ENCODE results near the gene NXPE4.
"Not testable (repeated sequence)": the region's sequence is repeated elsewhere in the genome, so short reads cannot be mapped to it uniquely, and the experiment has no call there.

NXPE4 gene

DNA sequence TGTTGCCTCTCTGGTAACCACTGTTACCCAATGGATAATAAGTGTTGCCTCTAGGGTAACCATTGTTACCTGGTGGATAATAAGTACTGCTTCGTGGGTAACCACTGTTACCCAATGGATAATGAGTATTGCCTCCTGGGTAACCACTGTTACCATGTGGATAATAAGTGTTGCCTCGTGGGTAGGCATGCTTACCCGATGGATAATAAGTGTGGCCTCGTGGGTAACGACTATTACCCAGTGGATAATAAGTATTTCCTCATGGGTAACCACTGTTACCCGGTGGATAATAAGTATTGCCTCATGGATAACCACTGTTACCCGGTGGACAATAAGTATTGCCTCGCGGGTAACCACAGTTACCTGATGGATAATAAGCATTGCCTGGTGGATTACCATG, 13.8 kb upstream of the NXPE4 start:
- no peak for DNase-seq

DNA sequence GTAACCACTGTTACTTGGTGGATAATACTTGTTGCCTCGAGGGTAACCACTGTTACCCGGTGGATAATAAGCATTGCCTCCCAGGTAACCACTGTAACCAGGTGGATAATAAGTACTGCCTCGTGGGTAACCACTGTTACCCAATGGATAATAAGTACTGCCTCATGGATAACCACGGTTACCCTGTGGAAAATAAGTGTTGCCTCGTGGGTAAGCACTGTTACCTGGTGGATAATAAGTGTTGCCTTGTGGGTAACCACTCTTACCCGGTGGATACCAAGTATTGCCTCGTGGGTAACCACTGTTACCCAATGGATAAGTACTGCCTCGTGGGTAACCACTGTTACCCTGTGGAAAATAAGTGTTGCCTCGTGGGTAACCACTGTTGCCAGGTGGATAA, 13.0 kb upstream of the NXPE4 start:
- not testable (repeated sequence) for DNase-seq

- no peak for DNase-seq
Observed at GRCh38 chr11:114607753-114608459, 12.3 kb upstream of the NXPE4 start.

DNA sequence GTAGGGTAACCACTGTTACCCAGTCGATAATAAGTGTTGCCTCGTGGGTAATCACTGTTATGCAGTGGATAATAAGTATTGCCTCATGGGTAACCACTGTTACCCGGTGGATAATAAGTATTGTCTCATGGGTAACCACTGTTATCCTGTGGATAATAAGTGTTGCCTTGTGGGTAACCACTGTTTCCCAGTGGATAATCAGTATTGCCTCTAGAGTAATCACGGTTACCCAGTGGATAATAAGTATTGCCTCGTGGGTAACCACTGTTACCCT, 11.2 kb upstream of the NXPE4 start:
- DNase-seq: not testable (repeated sequence)

DNA sequence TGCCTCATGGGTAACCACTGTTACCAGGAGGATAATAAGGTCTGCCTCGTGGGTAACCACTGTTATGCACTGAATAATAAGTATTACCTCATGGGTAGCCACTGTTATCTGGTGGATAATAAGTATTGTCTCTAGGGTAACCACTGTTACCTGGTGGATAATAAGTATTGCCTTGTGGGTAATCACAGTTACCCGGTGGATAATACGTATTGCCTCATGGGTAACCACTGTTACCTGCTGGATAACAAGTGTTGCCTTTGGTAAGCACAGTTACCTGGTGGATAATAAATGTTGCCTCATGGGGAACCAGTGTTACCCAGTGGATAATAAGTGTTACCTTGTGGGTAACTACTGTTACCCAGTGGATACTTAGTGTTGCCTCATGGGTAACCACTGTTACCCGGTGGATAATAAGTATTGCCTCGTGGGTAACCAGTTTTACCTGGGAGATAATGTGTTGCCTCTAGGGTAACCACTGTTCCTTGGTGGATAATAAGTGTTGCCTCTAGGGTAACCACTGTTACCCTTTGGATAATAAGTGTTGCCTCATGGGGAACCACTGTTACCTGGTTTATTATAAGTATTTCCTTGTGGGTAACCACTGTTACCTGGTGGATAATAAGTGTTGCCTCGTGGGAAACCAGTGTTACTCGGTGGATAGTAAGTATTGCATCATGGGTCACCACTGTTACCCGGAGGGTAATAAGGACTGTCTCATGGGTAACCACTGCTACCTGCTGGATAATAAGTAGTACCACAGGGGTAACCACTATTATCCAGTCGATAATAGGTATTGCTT, 10.6 kb upstream of the NXPE4 start:
- no peak for DNase-seq

GRCh38 chr11:114605370-114605769, 9.8 kb upstream of the NXPE4 start:
- no peak for DNase-seq

DNA sequence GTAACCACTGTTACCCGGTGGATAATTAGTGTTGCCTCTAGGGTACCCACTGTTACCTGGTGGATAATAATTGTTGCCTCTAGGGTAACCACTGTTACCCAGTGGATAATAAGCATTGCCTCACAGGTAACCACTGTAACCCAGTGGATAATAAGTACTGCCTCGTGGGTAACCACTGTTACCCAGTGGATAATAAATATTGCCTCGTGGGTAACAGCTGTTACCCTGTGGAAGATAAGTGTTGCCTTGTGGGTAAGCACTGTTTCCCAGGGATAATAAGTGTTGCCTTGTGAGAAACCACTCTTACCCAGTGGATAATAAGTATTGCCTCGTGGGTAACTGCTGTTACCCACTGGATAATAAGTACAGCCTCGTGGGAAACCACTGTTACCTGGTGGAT, 9.3 kb upstream of the NXPE4 start:
- no peak for DNase-seq

DNA sequence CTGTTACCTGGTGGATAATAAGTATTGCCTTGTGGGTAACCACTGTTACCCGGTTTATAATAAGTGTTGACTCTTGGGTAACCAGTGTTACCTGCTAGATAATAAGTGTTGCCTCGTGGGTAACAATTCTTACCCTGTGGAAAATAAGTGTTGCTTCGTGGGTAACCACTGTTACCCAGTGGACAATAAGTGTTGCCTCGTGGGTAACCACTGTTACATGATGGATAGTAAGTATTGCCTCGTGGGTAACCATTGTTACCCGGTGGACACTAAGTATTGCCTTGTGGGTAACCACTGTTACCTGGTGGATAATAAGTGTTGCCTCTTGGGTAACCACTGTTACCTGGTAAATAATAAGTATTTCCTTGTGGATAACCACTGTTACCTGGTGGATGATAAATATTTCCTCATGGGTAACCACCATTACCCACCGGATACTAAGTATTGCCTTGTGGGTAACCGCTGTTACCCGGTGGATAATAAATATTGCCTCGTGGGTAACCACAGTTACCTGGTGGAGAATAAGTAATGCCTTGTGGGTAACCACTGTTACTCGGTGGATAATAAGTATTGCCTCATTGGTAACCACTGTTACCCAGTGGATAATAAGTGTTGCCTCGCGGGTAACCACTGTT, 8.7 kb upstream of the NXPE4 start:
- DNase-seq: no peak

- DNase-seq: not testable (repeated sequence)
Observed at GRCh38 chr11:114603151-114603550, 7.6 kb upstream of the NXPE4 start.

DNA sequence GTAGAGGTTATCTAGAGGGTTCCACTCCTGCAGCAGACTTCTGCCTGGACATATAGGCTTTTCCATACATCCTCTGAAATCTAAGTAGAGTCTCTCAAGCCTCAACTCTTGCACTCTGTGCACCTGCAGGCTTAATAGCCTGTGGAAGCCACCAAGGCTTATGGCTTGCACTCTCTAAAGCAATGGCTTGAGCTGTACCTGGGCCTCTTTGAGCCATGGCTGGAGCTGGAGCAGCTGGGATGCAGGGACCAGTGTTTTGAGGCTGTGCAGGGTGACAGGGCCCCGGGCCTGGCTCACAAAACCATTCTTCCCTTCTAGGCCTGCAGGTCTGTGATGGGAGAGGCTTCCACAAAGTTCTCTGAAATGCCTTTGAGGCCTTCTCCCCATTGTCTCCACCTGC, 2.9 kb upstream of the NXPE4 start:
- DNase-seq: no peak

DNA sequence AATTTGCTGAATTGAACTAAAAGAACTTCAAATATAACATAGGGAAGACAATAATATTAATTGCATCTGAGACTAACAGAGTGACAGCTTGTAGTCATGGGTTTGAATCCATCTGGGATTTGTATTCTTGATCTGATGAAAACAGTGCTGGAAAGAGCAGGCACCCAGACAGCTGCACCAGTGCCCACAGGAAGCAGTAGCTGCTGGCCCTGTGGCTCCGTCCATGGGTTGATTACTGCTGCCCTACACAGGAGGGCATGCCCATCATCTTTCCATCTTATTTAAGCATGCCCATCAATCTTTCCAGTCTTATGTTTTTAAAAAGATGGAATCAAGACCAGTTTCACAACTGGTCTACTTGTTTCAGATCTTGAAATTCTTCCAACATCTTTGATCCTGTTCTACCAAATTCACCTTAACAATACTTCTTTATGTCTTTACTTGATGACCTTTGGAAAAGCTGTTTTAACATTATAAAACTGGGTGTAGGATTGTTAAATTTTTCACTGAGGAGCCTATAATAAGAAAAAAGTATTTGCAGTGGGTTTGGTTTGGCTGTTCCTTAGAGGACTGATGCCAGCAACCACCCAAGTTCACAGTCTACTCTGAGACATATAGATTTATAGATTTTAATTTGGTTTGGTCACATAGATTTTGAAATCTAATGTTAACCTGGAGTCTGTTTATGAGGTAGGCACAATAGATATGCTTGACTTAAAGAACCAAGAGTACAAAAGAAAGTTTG, 761 bp upstream of the NXPE4 start:
- DNase-seq: no peak

- DNase-seq: no peak
Observed at GRCh38 chr11:114594703-114595102, 883 bp downstream of the NXPE4 start.

- no peak for DNase-seq
Observed at GRCh38 chr11:114587398-114587953, 8.1 kb downstream of the NXPE4 start.

- DNase-seq: no peak
Observed at GRCh38 chr11:114586797-114587196, 8.8 kb downstream of the NXPE4 start.

- DNase-seq: no peak
Observed at GRCh38 chr11:114571712-114572111, 23.9 kb downstream of the NXPE4 start.

DNA sequence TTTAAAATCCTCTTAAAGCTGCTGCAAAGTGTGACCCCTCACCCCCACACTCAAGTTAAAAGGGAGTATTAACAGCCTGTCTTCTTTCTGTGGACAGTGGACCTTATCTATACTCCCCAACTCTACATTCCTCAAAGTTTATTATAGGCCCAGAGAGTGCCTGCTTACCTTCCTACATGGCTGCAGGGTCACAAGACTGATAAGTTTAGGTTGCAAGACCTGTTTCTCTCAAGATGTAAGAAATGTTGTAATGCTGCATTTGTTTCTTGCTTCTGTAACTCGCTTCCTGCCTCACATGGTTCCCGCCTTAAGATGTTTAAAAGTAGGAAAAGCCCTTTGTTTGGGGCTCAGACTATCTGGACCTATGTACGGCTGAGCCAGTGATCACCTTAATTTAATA, 25.8 kb downstream of the NXPE4 start:
- DNase-seq: no peak

DNA sequence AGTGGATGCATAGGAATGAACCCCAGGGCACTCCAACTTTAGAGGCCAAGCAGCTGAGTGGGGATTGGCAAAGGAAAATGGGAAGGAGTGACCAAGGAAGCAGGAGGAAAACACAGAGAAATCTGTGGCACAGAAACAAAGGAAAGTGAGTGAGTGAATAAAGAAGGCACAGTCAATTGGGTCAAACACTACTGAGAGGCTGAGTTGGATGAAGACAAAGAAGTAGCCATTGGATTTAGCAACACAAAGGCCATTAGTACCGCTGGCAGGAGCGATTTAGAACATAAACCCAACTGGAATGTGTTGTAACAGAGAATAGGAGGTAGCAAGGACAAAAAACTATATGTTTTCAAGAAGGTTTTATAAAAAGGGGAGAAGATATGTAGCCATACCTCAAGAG, 29.3 kb downstream of the NXPE4 start:
- no peak for DNase-seq

DNA sequence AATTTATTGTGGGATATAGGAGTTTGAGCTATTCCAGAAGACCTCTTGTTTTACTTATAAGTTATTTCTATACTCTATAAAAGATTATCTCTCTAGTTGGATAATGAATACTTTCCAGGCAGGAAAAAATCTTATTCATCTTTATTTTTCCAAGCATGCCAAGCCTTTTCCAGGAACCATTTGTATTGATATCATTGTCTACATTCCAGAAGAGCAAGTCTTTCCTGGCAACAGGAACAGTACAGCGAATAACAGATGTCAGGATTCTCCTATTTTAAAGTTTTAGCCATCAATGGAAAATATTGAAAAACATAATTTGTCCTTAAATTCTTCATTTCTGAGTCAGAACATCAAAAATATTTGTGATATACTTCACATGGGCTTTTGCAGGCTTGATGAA, 30.8 kb downstream of the NXPE4 start:
- DNase-seq: no peak

- DNase-seq: no peak
Observed at GRCh38 chr11:114563077-114563476, 32.5 kb downstream of the NXPE4 start.

DNA sequence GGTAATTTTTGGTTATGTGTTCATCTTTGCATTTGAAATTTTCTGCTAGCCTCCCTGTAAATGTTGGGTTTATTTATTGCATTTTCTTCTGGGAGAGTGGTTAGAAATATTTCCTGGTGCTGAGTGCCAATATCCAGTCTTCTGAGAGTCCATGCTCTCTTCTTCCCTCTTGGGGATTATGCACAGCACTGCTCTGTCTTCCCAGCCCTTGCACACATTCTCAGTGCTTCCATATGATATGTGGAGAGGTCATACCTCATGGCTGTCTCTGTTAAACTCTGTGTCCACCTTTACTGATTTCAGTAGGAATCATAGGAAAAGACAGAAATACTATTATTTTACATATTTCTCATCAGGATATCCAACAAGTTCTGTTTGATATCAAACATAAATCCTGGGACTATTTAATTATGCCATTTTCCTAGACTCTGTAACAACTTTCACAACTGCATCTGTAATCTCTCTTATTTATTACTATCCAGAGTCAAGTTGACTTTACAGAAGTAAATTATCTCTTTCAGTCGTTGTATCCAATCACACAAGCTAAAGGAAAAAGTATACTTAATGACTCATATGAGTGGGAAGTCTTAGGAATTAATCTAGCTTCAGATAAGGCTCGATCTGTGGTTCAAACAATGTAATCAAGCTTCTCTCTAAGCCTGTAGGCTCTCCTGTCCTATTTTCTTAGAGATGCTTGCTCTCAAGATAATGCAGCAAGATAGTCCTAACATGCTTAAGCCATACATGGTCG, 33.2 kb downstream of the NXPE4 start:
- no peak for DNase-seq

- no peak for DNase-seq
Observed at GRCh38 chr11:114559425-114560310, 35.9 kb downstream of the NXPE4 start, which contains the start of gene NXPE1. Gene NXPE1 (minus strand): TSS chr11:114559881. CDS start chr11:114551201, 8,680 bp downstream.

Measured in COR-L47 (cell line).